OCI-LY7 (cell line): ENCODE results near the gene PPP4R2. TPM values are rescaled to one million over a fixed set of nuclear protein-coding genes. Genes with fewer than 3 reads are reported as not detected.

ENCODE experiments used
- BruUV-seq: library from RNA; stranded (reverse); fragments of 400-500 nt; replicated peaks from 2 replicates; lab custom pipeline; 2021; lab: Mats Ljungman, UMichigan
- CTCF ChIA-PET: fragments of 300-600 bp; sonication (Branson Sonifier 250); formaldehyde crosslinking; loops from one replicate; lab custom pipeline; 2022; ENCODE audit warnings: antibody characterized with exemption; ENCODE audit not compliant: unreplicated experiment; lab: Charles Lee
- POLR2A ChIA-PET: fragments of 300-600 bp; sonication (Branson Sonifier 250); formaldehyde crosslinking; loops from one replicate; lab custom pipeline; 2022; ENCODE audit warnings: antibody characterized with exemption; lab: Charles Lee
- DNase-seq: peaks from one replicate; pipeline ENCODE4 v3.0.0-alpha.2; 2015; ENCODE audit warnings: low spot score
- H2AFZ ChIP-seq: fragments of 200-600 bp; sonication (generic), shearing (Covaris generic); 2 replicates; pipeline ENCODE4 v1.6.1; 2014; ENCODE audit warnings: mild to moderate bottlenecking, antibody characterized with exemption, low read length, moderate library complexity
- H3K27ac ChIP-seq: fragments of 200-600 bp; sonication (generic); 2 replicates; pipeline ENCODE4 v1.5.1; 2014; ENCODE audit warnings: mixed run types, low read depth, mild to moderate bottlenecking, moderate library complexity, low read length, inconsistent platforms; ENCODE audit not compliant: poor library complexity, severe bottlenecking
- H3K36me3 ChIP-seq: fragments of 200-600 bp; sonication (generic); 2 replicates; pipeline ENCODE4 v1.6.1; 2014; ENCODE audit warnings: mild to moderate bottlenecking, antibody characterized with exemption, low read length, moderate library complexity, mixed read lengths; ENCODE audit not compliant: insufficient read depth
- H3K4me1 ChIP-seq: fragments of 200-600 bp; sonication (generic); 2 replicates; pipeline ENCODE4 v1.5.1; 2014; ENCODE audit warnings: mild to moderate bottlenecking, low read length; ENCODE audit not compliant: insufficient read depth, poor library complexity, severe bottlenecking
- H3K4me2 ChIP-seq: fragments of 200-600 bp; sonication (generic); 2 replicates; pipeline ENCODE4 v1.6.1; 2014; ENCODE audit warnings: mild to moderate bottlenecking, low read length
- H3K4me3 ChIP-seq: fragments of 200-600 bp; sonication (generic); 2 replicates; pipeline ENCODE4 v1.5.1; 2014; ENCODE audit warnings: mild to moderate bottlenecking, low read depth, low read length; ENCODE audit not compliant: poor library complexity, severe bottlenecking
- H3K79me2 ChIP-seq: fragments of 200-600 bp; sonication (generic); 2 replicates; pipeline ENCODE4 v1.6.1; 2016; ENCODE audit warnings: low read depth, mild to moderate bottlenecking, low read length, moderate library complexity, mixed read lengths; ENCODE audit not compliant: insufficient read depth
- H3K9me2 ChIP-seq: fragments of 200-600 bp; sonication (generic); 2 replicates; pipeline ENCODE4 v1.6.1; 2016; ENCODE audit warnings: mild to moderate bottlenecking, low read length, mixed read lengths; ENCODE audit not compliant: insufficient read depth
- H3K9me3 ChIP-seq: fragments of 200-600 bp; sonication (generic); 2 replicates; pipeline ENCODE4 v1.6.1; 2014; ENCODE audit warnings: mild to moderate bottlenecking, mixed run types, low read length, mixed read lengths
- H4K20me1 ChIP-seq: fragments of 200-600 bp; sonication (generic); 2 replicates; pipeline ENCODE4 v1.6.1; 2014; ENCODE audit warnings: mild to moderate bottlenecking, antibody characterized with exemption, low read length, moderate library complexity, mixed read lengths; ENCODE audit not compliant: insufficient read depth
- CTCF ChIP-seq: fragments of 200-600 bp; sonication (generic); conservative IDR thresholded peaks from 2 replicates; pipeline ENCODE4 v1.5.1; 2014; ENCODE audit warnings: mild to moderate bottlenecking, antibody characterized with exemption, low read length, moderate library complexity, mixed read lengths
- EZH2phosphoT487 ChIP-seq: fragments of 200-600 bp; sonication (generic); IDR thresholded peaks from 2 replicates; pipeline ENCODE4 v1.6.1; 2018; ENCODE audit warnings: low read depth, borderline replicate concordance, mild to moderate bottlenecking, mixed run types, antibody characterized with exemption, low read length, moderate library complexity, mixed read lengths
- intact Hi-C: fragments of 100-400 bp; cut with micrococcal nuclease; formaldehyde crosslinking; loops from one replicate; pipeline ENCODE4 v1.10.0; 2022; ENCODE audit not compliant: unreplicated experiment
- total RNA-seq, 2 experiments: library from RNA; depleted of rRNA in 1 of 2; stranded (reverse); fragments of >200 nt in 1 of 2; shearing (Covaris generic) in 1 of 2; gene quantifications; 2 replicates each; pipeline ENCODE4 v1.2.3, GENCODE V29; 2014 to 2022

The PPP4R2 gene
- total RNA-seq, 2 experiments from 2014 or later, result 52.0 to 99.5 TPM

DNA sequence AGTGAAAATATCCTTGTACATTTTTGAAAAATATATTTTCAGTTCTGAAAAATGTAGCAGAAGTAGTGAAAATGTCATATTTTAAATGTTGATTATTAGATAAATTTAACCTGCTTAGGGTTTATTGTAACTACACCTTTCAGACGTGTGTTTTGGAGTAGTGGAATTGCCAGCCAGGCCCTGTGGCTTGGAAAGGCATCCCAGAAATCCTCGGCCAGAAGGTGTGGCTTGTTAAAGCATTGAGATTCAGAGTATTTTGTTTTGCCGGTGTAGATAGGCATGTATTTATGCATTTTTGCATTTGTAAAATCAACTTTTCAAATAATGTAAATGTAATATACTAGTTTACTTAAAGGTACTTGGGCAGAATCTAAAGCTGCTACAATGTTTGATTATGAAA lies 71.8 kb downstream of the PPP4R2 start:
- Histone ChIP-seq H2AFZ (no peak overlapping the region), H3K27ac (no peak overlapping the region), H3K4me2 (no peak overlapping the region), H3K79me2 (no peaks in the 10 kb centered on the region), H3K9me2 (no peaks in the 10 kb centered on the region), H3K9me3 (no peaks in the 10 kb centered on the region), H3K4me1 (no peaks in the 10 kb centered on the region), H4K20me1 (no peaks in the 10 kb centered on the region; the same call in 1 of the 2 replicates), H3K36me3 (peaks cover 43% of the 10 kb centered on the region), H3K4me3 (no peak overlapping the region)
- ChIA-PET CTCF (no interaction called here), POLR2A (no interaction called here)
- TF ChIP-seq EZH2phosphoT487, result no peak
- no peak for TF ChIP-seq CTCF
- no TSS peak for BruUV-seq
- DNase-seq, result no peak
- intact Hi-C loops, result no loop called here

DNA sequence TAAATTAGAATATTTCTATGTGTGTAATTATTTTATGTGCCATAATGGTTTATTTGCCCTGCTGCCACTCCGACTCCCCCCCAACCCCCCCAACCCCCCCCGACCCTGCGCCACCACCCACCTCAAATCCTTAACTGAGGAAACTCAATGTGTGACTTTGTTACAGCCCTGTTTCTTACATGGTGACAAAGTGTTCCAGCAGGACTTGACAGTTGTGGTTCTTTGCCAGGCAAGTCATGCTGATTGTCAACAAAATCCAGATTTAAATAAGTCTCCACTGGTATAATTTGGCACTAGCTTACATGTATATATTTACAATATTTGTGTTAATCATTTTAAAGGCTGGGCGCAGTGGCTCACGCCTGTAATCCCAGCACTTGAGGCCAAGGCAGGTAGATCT lies 72.6 kb downstream of the PPP4R2 start:
- Histone ChIP-seq H3K4me3 (no peak overlapping the region), H3K36me3 (peaks cover 36% of the 10 kb centered on the region), H3K4me2 (no peak overlapping the region), H3K9me2 (no peaks in the 10 kb centered on the region), H4K20me1 (no peaks in the 10 kb centered on the region; the same call in 1 of the 2 replicates), H3K79me2 (no peaks in the 10 kb centered on the region), H3K4me1 (no peaks in the 10 kb centered on the region), H2AFZ (no peak overlapping the region), H3K27ac (no peak overlapping the region), H3K9me3 (no peaks in the 10 kb centered on the region)
- no TSS peak for BruUV-seq
- no peak for TF ChIP-seq CTCF
- intact Hi-C loops, result no loop called here
- no peak for DNase-seq
- ChIA-PET POLR2A (no interaction called here), CTCF (no interaction called here)

DNA sequence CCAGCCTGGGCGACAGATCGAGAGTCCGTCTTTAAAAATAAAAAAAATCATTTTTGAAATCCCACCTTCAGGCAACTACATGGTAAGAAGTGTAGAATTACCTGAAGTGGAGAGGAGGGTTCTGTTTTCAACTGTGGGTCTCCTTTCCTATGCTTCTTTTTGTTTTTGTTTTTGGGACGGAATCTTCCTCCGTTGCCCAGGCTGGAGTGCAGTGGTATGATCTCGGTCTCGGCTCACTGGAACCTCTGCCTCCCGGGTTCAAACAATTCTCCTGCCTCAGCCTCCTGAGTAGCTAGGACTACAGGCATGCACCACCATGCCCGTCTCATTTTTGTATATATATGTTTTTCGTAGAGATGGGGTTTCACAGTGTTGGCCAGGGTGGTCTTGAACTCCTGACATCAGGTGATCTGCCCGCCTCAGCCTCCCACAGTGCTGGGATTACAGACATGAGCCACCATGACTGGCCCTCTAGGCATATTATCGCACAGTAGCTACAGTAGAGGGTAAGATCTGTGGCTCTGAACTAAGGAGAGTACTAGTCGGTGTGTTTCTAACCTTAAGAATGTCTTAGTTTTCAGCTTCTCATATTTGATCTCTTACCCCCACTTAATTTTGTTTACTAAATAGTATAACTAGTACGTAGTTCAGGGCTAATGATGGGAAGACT lies 73.3 kb downstream of the PPP4R2 start:
- Histone ChIP-seq H3K4me2 (no peak overlapping the region), H3K79me2 (no peaks in the 10 kb centered on the region), H3K4me1 (no peaks in the 10 kb centered on the region), H3K27ac (no peak overlapping the region), H3K9me3 (no peaks in the 10 kb centered on the region), H3K4me3 (no peak overlapping the region), H3K9me2 (no peaks in the 10 kb centered on the region), H3K36me3 (peaks cover 29% of the 10 kb centered on the region), H4K20me1 (no peaks in the 10 kb centered on the region; the same call in 1 of the 2 replicates), H2AFZ (no peak overlapping the region)
- intact Hi-C loops, result no loop called here
- no peak for DNase-seq
- no TSS peak for BruUV-seq
- CTCF ChIA-PET, result no interaction called here
- TF ChIP-seq CTCF (no peak), EZH2phosphoT487 (no peak)
- POLR2A ChIA-PET, result no interaction called here
